Osteocyte (in vitro differentiated cells): ENCODE measurements around the gene CD1B. TPM values are rescaled to one million over a fixed set of nuclear protein-coding genes. Genes with fewer than 3 reads are reported as not detected.

Experiments used
- DNase-seq: peaks from one replicate; pipeline ENCODE4 v3.0.0; 2021; ENCODE audit warnings: mixed read lengths; ENCODE audit not compliant: unreplicated experiment; ENCODE audit errors: extremely low spot score
- H3K27ac Mint-ChIP-seq: one replicate; pipeline ENCODE4 v1.8.0; 2021; ENCODE audit warnings: mild to moderate bottlenecking, mixed read lengths; ENCODE audit not compliant: unreplicated experiment
- H3K27me3 Mint-ChIP-seq: one replicate; pipeline ENCODE4 v1.8.0; 2021; ENCODE audit warnings: mixed read lengths; ENCODE audit not compliant: unreplicated experiment
- H3K36me3 Mint-ChIP-seq: one replicate; pipeline ENCODE4 v1.8.0; 2021; ENCODE audit warnings: mixed read lengths; ENCODE audit not compliant: unreplicated experiment
- H3K4me1 Mint-ChIP-seq: one replicate; pipeline ENCODE4 v1.8.0; 2021; ENCODE audit warnings: mixed read lengths; ENCODE audit not compliant: unreplicated experiment
- H3K4me3 Mint-ChIP-seq: one replicate; pipeline ENCODE4 v1.8.0; 2021; ENCODE audit warnings: mild to moderate bottlenecking, moderate library complexity, mixed read lengths; ENCODE audit not compliant: unreplicated experiment
- H3K9me3 Mint-ChIP-seq: one replicate; pipeline ENCODE4 v1.8.0; 2021; ENCODE audit warnings: mixed read lengths; ENCODE audit not compliant: unreplicated experiment
- total RNA-seq: library from RNA; stranded (reverse); gene quantifications from 2 replicates; pipeline ENCODE4 v1.2.1, GENCODE V29; 2021
- TF ChIP-seq, protein P1 (sequence below): fragments of 200-600 bp; sonication (generic); IDR thresholded peaks from 2 replicates; pipeline ENCODE4 v1.5.0; 2021; ENCODE audit warnings: antibody characterized with exemption, mild to moderate bottlenecking, moderate library complexity

The CD1B gene
- total RNA-seq, 1 donor from 2014 or later, result not detected

DNA sequence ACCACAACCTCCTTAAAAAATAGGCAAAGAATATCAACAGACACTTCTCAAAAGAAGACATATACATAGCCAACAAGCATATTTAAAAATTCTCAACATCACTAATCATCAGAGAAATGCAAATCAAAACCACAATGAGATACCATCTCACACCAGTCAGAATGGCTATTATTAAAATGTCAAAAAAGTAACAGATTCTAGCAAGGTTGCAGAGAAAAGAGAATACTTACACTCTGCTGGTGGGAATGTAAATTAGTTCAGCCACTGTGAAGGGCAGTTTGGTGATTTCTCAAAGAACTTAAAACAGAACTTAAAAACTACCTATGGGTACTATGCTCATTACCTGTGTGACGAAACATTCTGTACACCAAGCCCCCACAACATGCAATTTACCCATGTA lies 20.7 kb downstream of the CD1B start:
- peaks cover 41% of the 10 kb centered on the region for H3K9me3 Mint-ChIP-seq

DNA sequence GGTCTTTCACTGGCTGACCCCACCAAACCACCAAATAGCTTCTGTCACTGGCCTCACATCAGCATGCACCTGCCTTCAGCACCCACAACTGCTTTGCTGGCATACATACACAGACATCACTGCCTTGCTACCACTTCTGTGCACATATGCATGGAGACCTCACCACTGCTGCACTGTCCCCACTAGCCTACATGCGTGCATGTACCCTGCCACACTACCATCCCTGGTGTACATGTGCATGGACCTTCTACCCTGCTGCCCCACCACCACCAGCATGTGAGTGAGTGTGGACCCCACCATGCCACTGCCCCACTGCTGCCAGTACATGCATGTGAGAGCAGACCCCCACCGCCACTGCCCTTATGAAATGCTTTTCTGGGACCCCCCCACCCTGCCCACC lies 35.5 kb downstream of the CD1B start:
- Mint-ChIP-seq H3K4me1 (no peaks in the 10 kb centered on the region), H3K4me3 (no peak overlapping the region), H3K27ac (no peak overlapping the region), H3K36me3 (no peaks in the 10 kb centered on the region), H3K27me3 (no peaks in the 10 kb centered on the region), H3K9me3 (peaks cover 16% of the 10 kb centered on the region)
- no peak for DNase-seq
- TF ChIP-seq, protein P1, sequence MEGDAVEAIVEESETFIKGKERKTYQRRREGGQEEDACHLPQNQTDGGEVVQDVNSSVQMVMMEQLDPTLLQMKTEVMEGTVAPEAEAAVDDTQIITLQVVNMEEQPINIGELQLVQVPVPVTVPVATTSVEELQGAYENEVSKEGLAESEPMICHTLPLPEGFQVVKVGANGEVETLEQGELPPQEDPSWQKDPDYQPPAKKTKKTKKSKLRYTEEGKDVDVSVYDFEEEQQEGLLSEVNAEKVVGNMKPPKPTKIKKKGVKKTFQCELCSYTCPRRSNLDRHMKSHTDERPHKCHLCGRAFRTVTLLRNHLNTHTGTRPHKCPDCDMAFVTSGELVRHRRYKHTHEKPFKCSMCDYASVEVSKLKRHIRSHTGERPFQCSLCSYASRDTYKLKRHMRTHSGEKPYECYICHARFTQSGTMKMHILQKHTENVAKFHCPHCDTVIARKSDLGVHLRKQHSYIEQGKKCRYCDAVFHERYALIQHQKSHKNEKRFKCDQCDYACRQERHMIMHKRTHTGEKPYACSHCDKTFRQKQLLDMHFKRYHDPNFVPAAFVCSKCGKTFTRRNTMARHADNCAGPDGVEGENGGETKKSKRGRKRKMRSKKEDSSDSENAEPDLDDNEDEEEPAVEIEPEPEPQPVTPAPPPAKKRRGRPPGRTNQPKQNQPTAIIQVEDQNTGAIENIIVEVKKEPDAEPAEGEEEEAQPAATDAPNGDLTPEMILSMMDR, result no peak

More for the DNA sequence above, 20.7 kb downstream of the CD1B start:
- H3K4me1 Mint-ChIP-seq, result no peaks in the 10 kb centered on the region
- H3K27ac Mint-ChIP-seq, result no peak overlapping the region
- H3K4me3 Mint-ChIP-seq, result no peak overlapping the region
- no peaks in the 10 kb centered on the region for H3K36me3 Mint-ChIP-seq
- DNase-seq, result no peak
- H3K27me3 Mint-ChIP-seq, result no peaks in the 10 kb centered on the region
- TF ChIP-seq, protein P1, result no peak

DNA sequence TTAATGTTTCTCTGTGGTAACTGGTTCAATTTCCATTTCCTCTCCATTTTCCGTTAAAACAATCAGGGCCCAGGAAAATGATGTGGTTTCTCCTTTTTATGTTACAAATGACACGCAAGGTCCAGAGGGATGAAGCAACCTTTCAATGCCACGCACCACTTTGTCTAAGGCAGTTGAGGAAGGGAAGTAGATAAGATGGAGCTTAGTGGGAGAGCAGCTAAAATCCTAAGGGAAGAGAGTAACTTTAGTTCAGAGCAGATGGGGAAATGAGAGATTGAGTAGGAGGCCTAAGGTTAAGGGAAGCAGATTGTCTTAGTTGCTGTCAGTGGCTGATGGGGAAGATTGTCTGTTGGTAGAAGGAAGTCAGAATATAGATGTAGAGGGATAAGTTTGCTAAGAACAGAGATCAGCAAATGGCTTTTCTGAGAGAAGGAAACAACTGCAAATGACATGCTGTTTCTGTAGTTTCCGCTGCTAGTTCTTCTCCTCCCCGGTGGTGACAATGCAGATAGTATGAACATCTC lies 40.9 kb downstream of the CD1B start:
- DNase-seq, result no peak
- Mint-ChIP-seq H3K27me3 (peaks cover 2% of the 10 kb centered on the region), H3K36me3 (no peaks in the 10 kb centered on the region), H3K4me3 (no peak overlapping the region), H3K27ac (no peak overlapping the region), H3K4me1 (no peaks in the 10 kb centered on the region), H3K9me3 (no peaks in the 10 kb centered on the region)
- TF ChIP-seq, protein P1, result no peak

DNA sequence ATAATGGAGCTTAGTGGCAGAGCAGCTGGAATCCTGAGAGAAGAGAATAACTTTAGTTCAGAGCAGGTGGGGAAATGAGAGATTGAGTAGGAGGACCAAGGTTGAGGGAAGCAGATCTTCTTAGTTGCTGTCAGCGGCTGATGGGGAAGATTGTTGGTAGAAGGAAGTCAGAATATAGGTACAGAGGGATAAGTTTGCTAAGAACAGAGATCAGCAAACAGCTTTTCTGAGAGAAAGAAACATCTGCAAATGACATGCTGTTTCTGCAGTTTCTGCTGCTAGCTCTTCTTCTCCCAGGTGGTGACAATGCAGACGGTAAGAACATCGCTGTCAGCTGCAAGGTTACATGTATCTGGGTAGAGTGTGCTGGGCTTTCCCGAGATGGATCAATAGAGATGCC lies 41.5 kb downstream of the CD1B start, which contains the start of gene CD1C:
Gene CD1C (plus strand): TSS at position 113 of the 400 bp plus-strand sequence. CDS start 142 bp downstream, at position 255.
- Mint-ChIP-seq H3K4me1 (no peaks in the 10 kb centered on the region), H3K27ac (no peak within 1 kb of the TSS), H3K9me3 (no peaks in the 10 kb centered on the region), H3K4me3 (no peak within 1 kb of the TSS), H3K27me3 (peaks cover 2% of the 10 kb centered on the region), H3K36me3 (no peaks in the 10 kb centered on the region)
- no peak for DNase-seq
- TF ChIP-seq, protein P1, result no peak

DNA sequence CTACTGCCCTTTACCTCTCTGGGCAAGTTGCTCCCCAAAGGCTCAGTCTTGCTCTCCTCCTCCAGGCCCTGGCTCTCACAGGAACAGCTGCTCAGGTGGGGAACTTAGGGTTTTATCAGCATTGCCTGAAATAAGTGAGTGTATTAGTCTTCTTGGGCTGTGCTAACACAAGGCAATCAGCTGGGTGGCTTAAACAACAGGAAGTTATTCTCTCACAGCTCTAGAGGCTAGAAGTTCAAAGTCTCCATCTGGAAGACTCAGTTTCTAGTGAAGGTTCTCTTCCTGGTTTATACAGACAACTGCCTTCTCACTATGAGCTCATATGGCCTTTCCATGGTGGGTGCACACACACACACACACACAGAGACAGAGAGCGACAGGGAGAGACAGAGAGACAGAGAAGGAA lies 44.4 kb downstream of the CD1B start:
- H3K4me1 Mint-ChIP-seq, result no peaks in the 10 kb centered on the region
- DNase-seq, result no peak
- no peaks in the 10 kb centered on the region for H3K9me3 Mint-ChIP-seq
- no peaks in the 10 kb centered on the region for H3K36me3 Mint-ChIP-seq
- TF ChIP-seq, protein P1, result no peak
- H3K27ac Mint-ChIP-seq, result no peak overlapping the region
- peaks cover 2% of the 10 kb centered on the region for H3K27me3 Mint-ChIP-seq
- no peak overlapping the region for H3K4me3 Mint-ChIP-seq
